Testis (tissue), 2 donors: ENCODE data around the gene FRAT2.

Experiments
- POLR2A ChIP-seq: fragments of 450-650 bp; IDR thresholded peaks from one replicate; pipeline ENCODE4 v1.6.1; 2017; ENCODE audit warnings: antibody characterized with exemption, mild to moderate bottlenecking, moderate library complexity
- TF ChIP-seq, protein P1 (sequence below), 3 experiments: fragments of 450-650 bp in 2 of 3; fragments of 200-600 bp in 1 of 3; sonication (generic) in 1 of 3; IDR thresholded peaks; one replicate each; pipeline ENCODE4 v1.5.1; 2016 to 2019; ENCODE audit warnings: antibody characterized with exemption in 3 of 3, mild to moderate bottlenecking in 2 of 3, moderate library complexity in 1 of 3

DNA sequence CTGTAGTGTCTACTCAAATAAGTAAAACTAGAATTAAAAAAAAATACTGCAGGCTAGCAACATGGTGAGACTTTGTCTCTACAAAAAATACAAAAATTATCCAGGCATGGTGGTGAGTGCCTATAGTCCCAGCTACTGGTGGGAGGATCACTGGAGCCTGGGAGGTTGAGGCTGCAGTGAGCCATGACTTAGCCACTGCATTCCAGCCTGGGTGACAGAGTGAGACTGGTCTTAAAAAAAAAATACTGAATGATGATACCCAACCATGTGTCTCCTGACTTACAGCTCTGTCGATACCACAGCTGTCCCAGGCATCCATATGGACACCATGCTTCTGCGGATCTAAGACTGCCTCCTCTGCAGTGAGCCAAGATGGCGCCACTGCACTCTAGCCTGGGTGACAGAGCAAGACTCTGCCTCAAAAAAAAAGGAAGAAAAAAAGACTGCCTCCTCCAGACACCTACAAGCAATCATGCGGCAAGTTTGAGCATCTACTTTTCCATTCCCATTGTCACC, 23.4 kb downstream of the FRAT2 start:
- TF ChIP-seq, protein P1, sequence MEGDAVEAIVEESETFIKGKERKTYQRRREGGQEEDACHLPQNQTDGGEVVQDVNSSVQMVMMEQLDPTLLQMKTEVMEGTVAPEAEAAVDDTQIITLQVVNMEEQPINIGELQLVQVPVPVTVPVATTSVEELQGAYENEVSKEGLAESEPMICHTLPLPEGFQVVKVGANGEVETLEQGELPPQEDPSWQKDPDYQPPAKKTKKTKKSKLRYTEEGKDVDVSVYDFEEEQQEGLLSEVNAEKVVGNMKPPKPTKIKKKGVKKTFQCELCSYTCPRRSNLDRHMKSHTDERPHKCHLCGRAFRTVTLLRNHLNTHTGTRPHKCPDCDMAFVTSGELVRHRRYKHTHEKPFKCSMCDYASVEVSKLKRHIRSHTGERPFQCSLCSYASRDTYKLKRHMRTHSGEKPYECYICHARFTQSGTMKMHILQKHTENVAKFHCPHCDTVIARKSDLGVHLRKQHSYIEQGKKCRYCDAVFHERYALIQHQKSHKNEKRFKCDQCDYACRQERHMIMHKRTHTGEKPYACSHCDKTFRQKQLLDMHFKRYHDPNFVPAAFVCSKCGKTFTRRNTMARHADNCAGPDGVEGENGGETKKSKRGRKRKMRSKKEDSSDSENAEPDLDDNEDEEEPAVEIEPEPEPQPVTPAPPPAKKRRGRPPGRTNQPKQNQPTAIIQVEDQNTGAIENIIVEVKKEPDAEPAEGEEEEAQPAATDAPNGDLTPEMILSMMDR (IDR thresholded peaks at IDR 0.05) = no peak
- TF ChIP-seq POLR2A = no peak
